Gastroesophageal sphincter (tissue), 3 donors: Measurements from ENCODE around the gene COQ4.

ENCODE experiments used
- CTCF ChIP-seq, 4 experiments: fragments of 200-600 bp in 2 of 4; fragments of 450-650 bp in 2 of 4; sonication (generic) in 1 of 4; IDR thresholded peaks; one replicate each; pipeline ENCODE4 v1.5.1; 2017 to 2019; ENCODE audit warnings: antibody characterized with exemption in 4 of 4, mild to moderate bottlenecking in 2 of 4, moderate library complexity in 2 of 4
- POLR2A ChIP-seq, 2 donors: fragments of 450-650 bp; IDR thresholded peaks; one replicate each; pipeline ENCODE4 v1.6.1; 2017; ENCODE audit warnings: antibody characterized with exemption in 2 of 2, mild to moderate bottlenecking in 2 of 2, moderate library complexity in 1 of 2
- POLR2AphosphoS5 ChIP-seq: sonication (generic); formaldehyde crosslinking; IDR thresholded peaks from one replicate; pipeline ENCODE4 v1.6.1; 2017; ENCODE audit warnings: antibody characterized with exemption

GRCh38 chr9:128349772-128350171, 27.1 kb downstream of the COQ4 start:
- TF ChIP-seq POLR2A (IDR thresholded peaks at IDR 0.05) (no peak), CTCF (IDR thresholded peaks at IDR 0.05) (no peak), POLR2AphosphoS5 (no peak)
